CD4-positive, alpha-beta T cell (primary cell): ENCODE data around the gene FNDC1. TPM values are rescaled to one million over a fixed set of nuclear protein-coding genes. Genes with fewer than 3 reads are reported as not detected.
A peak's percentile ranks its signal among the peaks of the same experiment; 100 is the strongest.

Source experiments
- ATAC-seq: fragments of 200-7000 bp; cut with Tn5 transposase; one replicate; pipeline ENCODE4 v1.10.0; 2022; ENCODE audit warnings: mild to moderate bottlenecking; ENCODE audit not compliant: poor library complexity
- CTCF ChIA-PET: fragments of 350-600 bp; sonication (Branson Sonifier 250); formaldehyde crosslinking; loops from one replicate; lab custom pipeline; 2021; ENCODE audit warnings: antibody characterized with exemption, inconsistent platforms; lab: Charles Lee
- POLR2A ChIA-PET: fragments of 350-600 bp; sonication (Branson Sonifier 250); formaldehyde crosslinking; loops from one replicate; lab custom pipeline; 2021; ENCODE audit warnings: antibody characterized with exemption, inconsistent platforms; lab: Charles Lee
- DNase-seq, 14 experiments: peaks; one replicate each; pipeline ENCODE4 v3.0.0-alpha.2; 2013 to 2020; ENCODE audit warnings: mixed read lengths in 2 of 14
- H3K27ac ChIP-seq, 2 donors: one replicate each; pipeline versions ENCODE4 v1.5.1 to v1.7.0; 2013; ENCODE audit warnings: low read length in 2 of 2, low read depth in 1 of 2, mild to moderate bottlenecking in 1 of 2
- H3K27me3 ChIP-seq, 2 experiments: 1 replicate in 1 of 2; 2 replicates in 1 of 2; pipeline versions ENCODE4 v1.6.1 to v1.7.0; 2013; ENCODE audit warnings: low read length in 2 of 2, control low read depth in 1 of 2, mild to moderate bottlenecking in 1 of 2, moderate library complexity in 1 of 2; ENCODE audit not compliant: insufficient read depth in 2 of 2, control insufficient read depth in 1 of 2
- H3K36me3 ChIP-seq: one replicate; pipeline ENCODE4 v1.6.1; 2013; ENCODE audit warnings: low read length, control low read depth; ENCODE audit not compliant: insufficient read depth
- H3K4me1 ChIP-seq: one replicate; pipeline ENCODE4 v1.6.1; 2013; ENCODE audit warnings: low read length, control low read depth; ENCODE audit not compliant: insufficient read depth
- H3K4me3 ChIP-seq: one replicate; pipeline ENCODE4 v1.5.1; 2013; ENCODE audit warnings: mild to moderate bottlenecking, low read length, moderate library complexity
- H3K9me3 ChIP-seq, 2 experiments: 1 replicate in 1 of 2; 2 replicates in 1 of 2; pipeline versions ENCODE4 v1.6.1 to v1.7.0; 2013; ENCODE audit warnings: low read length in 2 of 2, mild to moderate bottlenecking in 2 of 2, control low read depth in 1 of 2, moderate library complexity in 1 of 2; ENCODE audit not compliant: control insufficient read depth in 1 of 2, insufficient read depth in 1 of 2
- H3K27ac Mint-ChIP-seq: one replicate; pipeline ENCODE4 v1.8.0; 2020; ENCODE audit warnings: mixed read lengths
- H3K27me3 Mint-ChIP-seq: one replicate; pipeline ENCODE4 v1.8.0; 2021; ENCODE audit warnings: mixed read lengths
- H3K36me3 Mint-ChIP-seq: one replicate; pipeline ENCODE4 v1.8.0; 2021; ENCODE audit warnings: low read depth, mixed read lengths
- H3K4me1 Mint-ChIP-seq: one replicate; pipeline ENCODE4 v1.8.0; 2021; ENCODE audit warnings: low read depth, mixed read lengths
- H3K4me3 Mint-ChIP-seq: one replicate; pipeline ENCODE4 v1.8.0; 2020; ENCODE audit warnings: mild to moderate bottlenecking, mixed read lengths
- H3K9me3 Mint-ChIP-seq: one replicate; pipeline ENCODE4 v1.8.0; 2020; ENCODE audit warnings: mixed read lengths
- CTCF ChIP-seq: fragments of 200-600 bp; IDR thresholded peaks from one replicate; pipeline ENCODE4 v1.8.0; 2022; ENCODE audit warnings: antibody characterized with exemption, mild to moderate bottlenecking
- intact Hi-C, 2 experiments: fragments of 100-400 bp; cut with DNase I in 1 of 2; cut with micrococcal nuclease in 1 of 2; formaldehyde crosslinking; loops; one replicate each; pipeline versions ENCODE4 v1.15.1 to v1.9.0; 2023 to 2025; cut with DNase I, micrococcal nuclease
- total RNA-seq, 174 experiments: library from RNA in 2 of 174; stranded (reverse) in 2 of 174; gene quantifications; one replicate each; pipeline ENCODE4 v1.2.3 and lab custom pipeline; 2021 to 2026

FNDC1 gene
- total RNA-seq, 2 experiments from 2014 or later, result not detected

GRCh38 chr6:159180001-159180400 lies 10.8 kb downstream of the FNDC1 start:
- Histone ChIP-seq H3K27me3 (peaks cover 0 to 5% of the 10 kb centered on the region in 2 experiments), H3K9me3 (no peaks in the 10 kb centered on the region), H3K4me1 (peaks cover 12% of the 10 kb centered on the region), H3K4me3 (no peak overlapping the region), H3K27ac (no peak overlapping the region), H3K36me3 (no peaks in the 10 kb centered on the region)
- intact Hi-C loops, result no loop called here
- POLR2A ChIA-PET, result no interaction called here
- no peak for TF ChIP-seq CTCF
- DNase-seq, result no peak
- ATAC-seq, result no peak
- Mint-ChIP-seq H3K4me3 (no peak overlapping the region), H3K9me3 (peaks cover under 1% of the 10 kb centered on the region), H3K36me3 (no peaks in the 10 kb centered on the region), H3K4me1 (peaks cover 8% of the 10 kb centered on the region), H3K27me3 (peaks cover 22% of the 10 kb centered on the region), H3K27ac (no peak overlapping the region)
- CTCF ChIA-PET, result no interaction called here

- Histone ChIP-seq H3K9me3 (peaks cover 6 to 7% of the 10 kb centered on the region in 2 experiments), H3K4me1 (peaks cover 12% of the 10 kb centered on the region), H3K27me3 (no peaks in the 10 kb centered on the region), H3K36me3 (no peaks in the 10 kb centered on the region), H3K4me3 (no peak overlapping the region), H3K27ac (no peak overlapping the region)
- DNase-seq (peak in 1 of 14 experiments; percentile 29), ATAC-seq (no peak)
- ChIA-PET POLR2A (no interaction called here), CTCF (no interaction called here)
- Mint-ChIP-seq H3K27me3 (peaks cover 7% of the 10 kb centered on the region), H3K4me1 (peaks cover 8% of the 10 kb centered on the region), H3K27ac (no peak overlapping the region), H3K9me3 (peaks cover 2% of the 10 kb centered on the region), H3K36me3 (no peaks in the 10 kb centered on the region), H3K4me3 (no peak overlapping the region)
- intact Hi-C loops, result no loop called here
- TF ChIP-seq CTCF, result no peak
These were observed 12.7 kb downstream of the FNDC1 start for GRCh38 chr6:159181914-159182313.

GRCh38 chr6:159184559-159184958 lies 15.4 kb downstream of the FNDC1 start:
- ChIA-PET POLR2A (no interaction called here), CTCF (interaction anchor here (1.1 kb wide), 1 partner anchor 10 kb away, joined by 5 read pairs; no protein-coding TSS in a partner anchor)
- Histone ChIP-seq H3K4me1 (peaks cover 12% of the 10 kb centered on the region), H3K9me3 (peaks cover 6 to 9% of the 10 kb centered on the region in 2 experiments), H3K27ac (no peak overlapping the region), H3K27me3 (no peaks in the 10 kb centered on the region), H3K36me3 (no peaks in the 10 kb centered on the region), H3K4me3 (no peak overlapping the region)
- H3K9me3 Mint-ChIP-seq, result peaks cover 5% of the 10 kb centered on the region
- TF ChIP-seq CTCF, result no peak
- peaks cover 8% of the 10 kb centered on the region for H3K4me1 Mint-ChIP-seq
- ATAC-seq (no peak), DNase-seq (no peak)
- peaks cover 8% of the 10 kb centered on the region for H3K27me3 Mint-ChIP-seq
- H3K36me3 Mint-ChIP-seq, result no peaks in the 10 kb centered on the region
- intact Hi-C loops, result no loop called here
- no peak overlapping the region for H3K27ac Mint-ChIP-seq
- no peak overlapping the region for H3K4me3 Mint-ChIP-seq
